GM19239 (cell line): Measurements from ENCODE around the gene OR51B5.
"Not testable (repeated sequence)": the region's sequence is repeated elsewhere in the genome, so short reads cannot be mapped to it uniquely, and the experiment has no call there.

Source experiments
- DNase-seq: peaks from one replicate; pipeline ENCODE4 v3.0.0; 2011; ENCODE audit warnings: low spot score; ENCODE audit not compliant: insufficient read length
- FAIRE-seq: peaks from 2 replicates; lab custom pipeline; 2011; peaks lifted over from hg19 to GRCh38; lab: Jason Lieb, UNC

Gene OR51B5, protein sequence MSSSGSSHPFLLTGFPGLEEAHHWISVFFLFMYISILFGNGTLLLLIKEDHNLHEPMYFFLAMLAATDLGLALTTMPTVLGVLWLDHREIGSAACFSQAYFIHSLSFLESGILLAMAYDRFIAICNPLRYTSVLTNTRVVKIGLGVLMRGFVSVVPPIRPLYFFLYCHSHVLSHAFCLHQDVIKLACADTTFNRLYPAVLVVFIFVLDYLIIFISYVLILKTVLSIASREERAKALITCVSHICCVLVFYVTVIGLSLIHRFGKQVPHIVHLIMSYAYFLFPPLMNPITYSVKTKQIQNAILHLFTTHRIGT

DNA sequence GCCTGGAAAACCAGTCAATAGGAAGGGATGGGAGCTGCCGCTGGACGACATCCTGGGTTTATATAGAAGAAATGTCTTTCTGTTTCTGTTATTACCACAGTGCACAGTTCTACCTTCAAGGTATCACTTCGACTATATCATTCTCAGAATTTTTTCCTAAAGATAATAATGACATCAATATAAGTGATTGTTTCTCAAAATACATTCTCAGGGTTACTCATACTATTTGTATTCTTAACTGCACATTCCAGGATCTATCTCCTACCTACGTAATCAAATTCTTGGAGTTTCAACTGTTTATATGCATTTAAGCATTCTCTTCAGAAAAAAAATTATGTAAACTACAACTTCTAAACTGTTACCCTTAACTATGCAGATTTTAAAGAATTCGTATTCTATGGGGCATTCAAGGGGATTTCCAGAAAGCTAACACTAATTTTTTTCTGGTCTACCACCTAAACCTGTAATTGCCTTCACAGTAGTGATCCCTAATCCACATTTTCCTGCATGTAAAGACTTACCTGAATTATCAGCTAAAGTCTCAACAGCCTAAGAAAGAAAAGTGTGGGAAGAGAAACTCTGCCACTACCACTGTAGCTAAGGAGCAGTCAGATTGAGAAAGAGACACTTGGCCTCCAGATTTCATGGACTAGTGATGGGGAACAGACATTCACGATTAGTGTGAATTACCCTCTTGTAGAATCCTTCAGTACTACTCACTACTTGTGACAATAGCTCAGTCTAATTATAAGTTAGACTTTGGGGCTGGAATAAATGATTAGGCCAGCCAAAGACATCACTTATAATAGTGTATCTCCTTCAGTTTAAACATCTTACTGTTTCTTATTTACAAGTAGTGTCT lies at the start of gene OR51B5:
TSS of gene OR51B5 (minus strand) at position 51 of the 862 bp plus-strand sequence. CDS start at position 51, 0 bp downstream.
- DNase-seq (no peak), FAIRE-seq (peak; percentile 18)

DNA sequence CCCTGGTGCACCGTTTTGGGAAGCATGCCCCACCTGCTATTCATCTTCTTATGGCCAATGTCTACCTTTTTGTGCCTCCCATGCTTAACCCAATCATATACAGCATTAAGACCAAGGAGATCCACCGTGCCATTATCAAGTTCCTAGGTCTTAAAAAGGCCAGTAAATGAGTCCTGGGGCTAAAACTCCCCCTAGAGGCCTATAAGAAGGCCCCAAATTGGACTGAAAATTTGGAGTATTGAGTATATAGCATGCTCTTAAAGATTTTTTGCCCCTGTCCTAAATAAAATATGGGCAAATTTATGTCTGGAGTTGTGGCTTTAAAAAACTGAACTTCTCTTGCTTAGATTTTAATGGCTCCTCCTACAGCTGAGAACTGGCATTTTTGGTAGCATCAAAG lies 46.9 kb upstream of the OR51B5 start:
- FAIRE-seq = no peak
- no peak for DNase-seq

DNA sequence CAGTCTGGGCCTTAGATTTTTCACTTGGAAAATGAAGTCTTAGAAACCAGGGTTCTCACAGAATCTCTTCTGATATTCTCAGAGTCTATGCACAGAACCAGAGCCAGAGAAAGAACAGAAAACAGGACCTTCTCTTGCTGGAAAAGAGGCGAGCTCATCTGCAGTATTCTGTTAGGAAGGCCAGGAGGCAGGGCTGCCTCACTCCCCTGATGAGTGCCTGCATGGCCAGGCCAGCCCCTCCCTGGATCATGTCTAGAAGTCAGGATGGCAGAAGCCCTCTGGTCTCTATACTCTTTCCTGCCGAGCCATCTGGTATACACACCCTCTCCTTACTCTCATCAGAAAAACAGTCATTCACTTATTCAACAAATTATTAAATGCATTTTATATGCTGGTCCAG lies 41.0 kb upstream of the OR51B5 start:
- DNase-seq = no peak
- FAIRE-seq = no peak

DNA sequence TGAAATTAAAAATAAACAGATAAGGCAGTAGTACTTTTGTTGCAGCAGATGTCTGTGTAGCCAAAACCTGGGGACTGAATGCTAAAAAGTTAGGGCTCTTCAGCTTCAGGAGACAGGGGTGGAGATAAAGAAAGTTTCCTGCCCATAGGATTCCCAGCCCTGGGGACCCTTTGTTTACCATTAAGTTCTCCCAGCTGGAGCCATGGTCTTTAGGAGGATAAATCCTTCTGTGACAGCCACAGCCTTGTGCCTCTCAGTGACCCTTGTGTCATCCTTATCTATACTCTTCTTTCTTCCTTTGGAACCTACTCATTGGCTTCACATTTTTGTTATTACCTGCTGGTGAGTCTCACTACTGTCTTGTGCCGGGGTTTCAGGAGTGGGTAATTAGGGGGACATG lies 40.3 kb upstream of the OR51B5 start, which contains the start of gene OR51M1:
TSS of gene OR51M1 (plus strand) at position 237 of the 400 bp plus-strand sequence. CDS start 5,587 bp downstream, outside the sequence.
- FAIRE-seq (no peak), DNase-seq (no peak)

DNA sequence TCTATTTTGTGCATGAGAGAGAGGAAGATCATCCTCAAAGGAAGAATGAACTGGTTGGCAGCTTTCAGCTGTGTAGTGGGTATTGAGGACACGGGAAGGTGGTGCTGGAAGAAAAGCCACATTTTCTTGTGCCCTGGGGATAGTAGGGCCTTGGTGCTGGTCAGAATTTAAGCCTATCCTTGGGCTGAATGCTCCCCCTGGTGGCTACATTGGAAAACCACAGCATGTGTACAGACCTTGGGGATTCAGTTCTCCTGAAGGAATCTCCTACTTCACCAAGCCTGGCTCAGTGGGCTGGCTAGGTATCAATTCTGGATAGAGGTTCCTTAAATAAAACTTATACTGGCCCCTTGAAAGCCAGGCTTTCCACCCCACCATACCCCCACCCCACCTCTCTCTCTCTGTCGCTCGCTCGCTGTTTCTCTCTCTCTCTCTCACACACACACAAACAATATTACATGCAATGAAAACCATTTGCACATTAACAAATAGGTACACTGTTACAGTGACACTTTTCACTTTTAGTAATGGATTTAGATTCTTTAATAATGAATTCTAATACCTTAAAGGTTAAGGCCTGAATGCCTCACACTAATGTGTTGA lies 37.5 kb upstream of the OR51B5 start:
- FAIRE-seq = peak; percentile 86

DNA sequence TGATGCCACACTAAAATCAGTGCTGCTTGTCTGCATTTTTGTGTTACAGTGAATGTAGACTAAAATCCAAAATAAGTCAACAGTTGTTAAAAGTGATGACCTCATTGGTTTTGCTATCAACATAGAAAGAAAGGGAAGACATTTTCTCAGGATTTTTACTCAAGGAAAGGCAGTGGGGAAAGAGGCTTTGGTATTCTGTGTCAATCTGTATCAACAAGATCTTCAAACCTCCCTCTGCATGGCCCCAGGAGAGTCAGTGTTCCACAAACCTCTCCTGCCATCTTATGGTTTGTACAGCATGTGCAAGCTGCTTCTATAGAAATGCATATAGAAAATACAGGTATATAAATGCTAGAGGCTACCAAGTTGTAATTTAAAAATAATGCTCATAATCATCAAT lies 26.5 kb upstream of the OR51B5 start:
- DNase-seq = peak; percentile 27

More for the DNA sequence above, 37.5 kb upstream of the OR51B5 start:
- DNase-seq = peak; percentile 27

DNA sequence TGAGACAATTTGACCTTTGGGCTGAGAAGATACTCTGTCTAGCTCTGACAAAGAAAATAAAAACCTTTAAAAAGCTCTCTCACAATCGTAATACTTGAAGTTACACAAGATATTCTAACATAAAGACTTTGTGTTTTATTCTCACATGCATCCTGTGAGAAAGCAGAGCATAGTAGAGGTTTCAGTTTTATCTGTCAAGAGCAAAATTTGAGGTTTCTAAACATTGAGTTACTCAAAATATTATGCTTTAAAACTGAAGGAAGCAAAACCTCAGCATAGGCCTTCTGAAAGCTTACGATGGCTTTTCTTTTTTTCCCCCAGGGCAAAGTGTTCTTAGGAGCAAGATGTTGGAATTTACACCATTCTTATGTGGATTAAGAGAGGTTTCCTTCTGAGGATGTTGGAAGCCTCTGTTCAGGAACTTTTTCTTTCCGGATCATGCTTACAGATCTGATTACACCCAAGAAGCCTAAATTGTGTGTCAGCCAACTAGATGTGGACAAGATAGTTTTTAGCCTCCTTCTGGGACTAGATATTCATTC lies 25.2 kb upstream of the OR51B5 start:
- peak; percentile 84 for FAIRE-seq

More for the DNA sequence above, 26.5 kb upstream of the OR51B5 start:
- peak; percentile 90 for FAIRE-seq

DNA sequence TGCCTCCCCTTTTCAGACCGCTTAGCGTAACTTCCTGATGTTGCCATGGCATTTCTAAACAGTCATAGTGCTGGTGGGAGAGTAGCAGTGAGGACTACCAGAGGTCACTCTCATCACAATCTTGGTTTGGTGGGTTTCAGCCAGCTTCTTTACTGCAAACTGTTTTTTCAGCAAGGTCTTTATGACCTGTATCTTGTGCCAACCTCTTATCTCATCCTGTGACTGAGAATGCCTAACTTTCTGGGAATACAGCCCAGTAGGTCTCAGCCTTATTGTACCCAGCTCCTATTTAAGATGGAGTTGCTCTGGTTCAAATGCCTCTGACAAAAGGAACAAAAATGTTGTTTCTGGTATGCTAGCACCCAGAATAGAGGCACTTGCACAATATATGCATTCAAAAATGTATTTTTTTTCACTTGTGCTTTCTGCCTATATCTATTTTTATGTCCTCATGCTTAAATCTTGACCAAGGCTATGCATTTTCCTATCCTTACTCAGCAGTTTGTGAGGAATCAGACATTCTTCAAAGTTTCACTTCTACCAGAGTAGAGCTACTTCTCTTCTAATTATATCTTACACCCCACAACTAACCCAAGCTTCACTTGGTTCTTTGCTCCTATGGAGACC lies 24.2 kb upstream of the OR51B5 start:
- DNase-seq (no peak), FAIRE-seq (no peak)

More for the DNA sequence above, 25.2 kb upstream of the OR51B5 start:
- DNase-seq = no peak

DNA sequence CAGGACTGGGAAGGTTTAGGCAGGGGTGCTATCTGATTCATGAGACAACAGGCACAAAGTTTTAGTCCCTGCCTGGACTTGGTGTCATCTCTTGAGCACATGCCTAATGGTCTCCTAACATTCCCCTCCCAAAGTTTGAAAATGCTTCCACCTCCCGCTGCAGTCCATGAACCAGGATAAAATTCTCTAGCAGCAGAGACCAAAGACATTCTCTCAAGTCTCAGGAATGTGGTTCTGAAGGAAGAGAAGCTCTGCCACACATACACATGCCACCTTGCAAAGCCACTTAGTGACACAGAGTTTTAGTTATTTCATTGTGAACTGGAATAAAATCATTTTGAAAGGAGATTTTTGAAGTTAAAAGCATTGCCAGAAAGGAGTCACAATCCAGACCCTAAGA lies 23.5 kb upstream of the OR51B5 start:
- DNase-seq (no peak), FAIRE-seq (peak; percentile 47)

DNA sequence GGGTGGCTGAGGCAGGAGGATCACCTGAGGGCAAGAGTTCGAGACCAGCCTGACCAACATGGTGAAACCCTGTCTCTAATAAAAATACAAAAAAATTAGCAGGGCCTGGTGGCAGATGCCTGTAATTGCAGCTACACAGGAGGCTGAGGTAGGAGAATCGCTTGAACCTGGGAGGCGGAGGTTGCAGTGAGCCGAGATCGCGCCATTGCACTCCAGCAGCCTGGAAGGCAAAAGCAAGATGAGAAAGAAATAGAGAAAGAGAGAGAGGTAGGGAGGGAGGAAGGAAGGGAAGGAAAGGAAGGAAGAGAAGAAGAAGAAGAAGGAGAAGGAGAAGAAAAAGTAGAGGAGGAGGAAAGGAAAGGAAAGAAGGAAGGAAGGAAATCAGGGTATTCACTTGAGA lies 23.0 kb upstream of the OR51B5 start:
- not testable (repeated sequence) for DNase-seq, FAIRE-seq

DNA sequence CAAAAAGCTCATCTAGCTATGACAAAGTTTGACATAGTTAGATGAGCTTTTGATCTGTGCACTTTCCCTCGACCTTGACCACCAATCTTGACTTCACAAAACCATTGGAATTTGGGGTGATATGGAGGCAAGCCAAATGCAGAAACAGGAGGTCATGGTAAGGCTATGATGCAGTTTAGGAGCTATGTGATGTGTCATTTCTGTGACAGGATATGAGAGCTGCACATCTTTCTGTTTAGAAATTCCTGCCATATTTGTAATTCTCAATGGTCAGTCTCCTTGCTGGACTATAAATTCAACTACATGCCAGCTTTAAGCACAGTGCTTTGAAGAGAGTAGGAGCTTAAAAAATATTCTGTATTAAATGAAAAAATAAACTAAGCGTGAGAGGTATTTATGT lies 20.9 kb upstream of the OR51B5 start:
- FAIRE-seq (no peak), DNase-seq (no peak)

DNA sequence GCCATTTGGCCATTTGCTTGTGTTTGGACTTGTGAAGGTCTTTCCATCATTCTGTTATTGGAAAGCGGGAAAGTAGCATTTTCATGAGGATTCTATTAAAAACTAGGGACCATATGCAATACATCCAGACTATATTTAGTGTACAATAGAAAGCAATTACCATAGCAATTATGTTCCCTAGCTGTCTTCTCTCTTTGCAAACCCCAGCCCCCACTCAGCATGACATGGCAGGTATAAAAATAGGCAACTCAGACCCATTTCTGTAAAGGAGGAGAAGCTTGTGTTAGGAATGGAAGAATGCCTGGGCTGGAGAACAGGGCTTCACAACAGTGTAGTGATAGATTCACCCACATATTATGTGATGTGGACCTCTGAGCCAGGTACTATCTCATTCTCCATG lies 20.4 kb upstream of the OR51B5 start:
- FAIRE-seq = no peak
- no peak for DNase-seq

DNA sequence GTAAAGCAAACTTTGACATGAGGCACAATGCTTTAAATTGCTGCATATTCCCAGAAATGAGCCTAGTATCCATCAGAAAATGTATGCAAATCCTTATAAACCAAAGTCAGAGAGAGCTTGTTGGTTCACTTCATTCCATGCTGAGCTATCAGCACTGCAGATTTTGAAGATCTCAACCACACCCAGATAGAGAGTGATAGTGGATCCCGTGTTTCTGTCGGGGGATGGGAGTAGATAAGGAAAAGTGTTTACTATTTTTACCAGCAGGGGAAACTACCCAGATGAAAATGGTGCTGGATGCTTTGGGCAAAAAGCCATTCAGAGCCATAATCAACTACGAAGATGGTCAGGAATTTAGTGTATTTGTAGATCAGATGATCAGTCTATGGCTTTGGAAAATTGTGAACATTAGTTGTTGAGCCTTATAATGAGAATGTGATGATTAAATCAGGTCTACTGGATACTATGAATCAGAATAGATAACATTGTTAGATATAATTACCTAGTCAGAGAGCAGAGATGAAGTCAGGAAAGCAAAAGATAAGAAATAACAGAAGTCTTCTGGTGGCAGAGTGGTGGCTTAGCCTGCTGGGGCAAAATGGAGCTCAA lies 18.8 kb upstream of the OR51B5 start:
- DNase-seq = no peak
- FAIRE-seq = no peak

DNA sequence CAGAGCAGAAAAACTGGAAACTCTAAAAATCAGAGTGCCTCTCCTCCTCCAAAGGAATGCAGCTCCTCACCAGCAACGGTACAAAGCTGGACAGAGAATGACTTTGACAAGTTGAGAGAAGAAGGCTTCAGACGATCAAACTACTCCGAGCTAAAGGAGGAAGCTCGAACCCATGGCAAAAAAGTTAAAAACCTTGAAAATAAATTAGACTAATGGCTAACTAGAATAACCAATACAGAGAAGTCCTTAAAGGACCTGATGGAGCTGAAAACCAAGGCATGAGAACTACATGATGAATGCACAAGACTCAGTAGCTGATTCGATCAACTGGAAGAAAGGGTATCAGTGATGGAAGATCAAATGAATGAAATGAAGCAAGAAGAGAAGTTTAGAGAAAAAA lies 12.7 kb upstream of the OR51B5 start:
- DNase-seq, FAIRE-seq: not testable (repeated sequence)

DNA sequence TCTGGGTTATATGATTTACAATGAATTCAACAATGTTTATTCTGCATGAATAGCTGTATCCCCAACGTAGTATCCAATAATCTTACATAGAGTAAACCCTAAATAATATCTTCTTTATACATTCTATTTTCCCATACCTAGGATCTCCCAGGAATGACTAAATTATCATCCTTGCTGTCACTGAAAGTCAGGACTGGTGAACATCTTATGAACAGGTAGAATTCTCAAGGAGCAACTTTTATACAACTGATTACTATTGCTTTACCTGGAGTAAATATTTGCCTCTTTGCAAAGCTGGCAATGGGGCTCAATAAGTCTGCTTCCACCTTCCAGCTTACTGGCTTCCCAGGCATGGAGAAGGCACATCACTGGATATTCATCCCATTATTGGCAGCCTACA lies 7.9 kb upstream of the OR51B5 start, which contains the start of gene OR51B6:
TSS of gene OR51B6 (plus strand) at position 301 of the 400 bp plus-strand sequence. CDS start at position 301, 0 bp downstream.
- FAIRE-seq (no peak), DNase-seq (no peak)

DNA sequence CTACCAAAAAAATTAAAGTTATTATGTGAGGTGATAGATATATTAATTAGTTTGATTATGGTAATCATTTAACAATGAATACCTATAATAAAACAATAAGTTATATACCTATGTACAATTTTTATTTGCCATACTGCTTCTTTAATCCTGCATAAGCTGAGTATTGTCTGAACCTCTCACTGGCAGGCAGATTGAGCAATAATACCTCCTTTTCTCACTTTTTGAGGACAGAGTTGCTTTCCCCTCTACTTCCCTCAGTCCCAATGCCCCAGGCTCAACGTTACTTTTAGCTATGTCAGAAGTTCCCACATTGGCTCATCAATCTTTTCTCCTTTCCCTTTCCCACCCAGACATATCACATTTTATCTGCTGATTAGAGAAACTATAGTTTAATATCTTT lies 6.2 kb upstream of the OR51B5 start:
- DNase-seq (no peak), FAIRE-seq (no peak)

DNA sequence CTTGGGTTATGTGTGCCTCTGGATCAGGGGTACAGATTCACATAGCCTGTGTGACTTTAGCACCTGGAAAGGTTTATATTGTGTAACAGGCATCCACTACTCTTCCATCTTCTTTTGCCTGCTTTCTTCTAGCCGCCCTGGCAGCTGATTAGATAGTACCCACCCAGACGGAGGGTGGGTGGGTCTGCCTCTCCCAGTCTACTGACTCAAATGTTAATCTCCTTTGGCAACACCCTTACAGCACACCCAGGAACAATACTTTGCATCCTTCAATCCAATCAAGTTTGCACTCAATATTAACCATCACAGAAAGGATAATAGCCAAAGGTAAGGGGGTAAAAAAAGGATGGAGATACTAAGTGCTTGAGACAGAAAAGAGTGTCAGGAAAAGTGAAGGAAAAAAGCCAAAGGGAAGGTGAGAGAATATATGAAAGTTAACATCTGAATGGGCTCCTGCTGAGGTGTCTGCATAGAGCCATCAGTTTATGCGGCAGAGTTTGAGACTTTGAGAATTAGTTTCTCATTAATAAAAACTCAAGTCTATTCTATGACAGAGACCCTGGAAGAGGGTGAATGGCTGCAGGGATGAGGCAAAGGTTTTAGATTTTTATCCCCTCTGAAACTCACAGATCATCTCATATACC lies 5.3 kb upstream of the OR51B5 start:
- no peak for FAIRE-seq
- no peak for DNase-seq

DNA sequence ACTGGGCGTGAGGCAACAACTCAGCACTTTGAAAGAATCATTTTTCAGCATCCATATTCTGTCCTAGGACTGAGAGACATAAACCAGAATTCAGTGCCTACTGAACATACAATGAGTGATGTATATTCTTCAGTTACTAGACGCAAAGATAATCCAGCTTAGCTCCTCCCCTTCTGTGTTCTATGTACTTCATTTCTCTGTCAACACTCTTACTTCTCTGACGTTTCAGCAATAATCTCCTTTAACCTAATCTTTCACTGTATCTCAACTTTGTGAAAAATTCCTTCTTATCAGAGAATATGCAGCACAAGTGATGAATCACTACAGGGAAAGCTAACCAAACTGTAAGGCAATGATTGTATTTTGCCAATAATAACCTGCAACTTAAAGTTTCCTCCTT lies 2.5 kb upstream of the OR51B5 start:
- DNase-seq (no peak), FAIRE-seq (no peak)

DNA sequence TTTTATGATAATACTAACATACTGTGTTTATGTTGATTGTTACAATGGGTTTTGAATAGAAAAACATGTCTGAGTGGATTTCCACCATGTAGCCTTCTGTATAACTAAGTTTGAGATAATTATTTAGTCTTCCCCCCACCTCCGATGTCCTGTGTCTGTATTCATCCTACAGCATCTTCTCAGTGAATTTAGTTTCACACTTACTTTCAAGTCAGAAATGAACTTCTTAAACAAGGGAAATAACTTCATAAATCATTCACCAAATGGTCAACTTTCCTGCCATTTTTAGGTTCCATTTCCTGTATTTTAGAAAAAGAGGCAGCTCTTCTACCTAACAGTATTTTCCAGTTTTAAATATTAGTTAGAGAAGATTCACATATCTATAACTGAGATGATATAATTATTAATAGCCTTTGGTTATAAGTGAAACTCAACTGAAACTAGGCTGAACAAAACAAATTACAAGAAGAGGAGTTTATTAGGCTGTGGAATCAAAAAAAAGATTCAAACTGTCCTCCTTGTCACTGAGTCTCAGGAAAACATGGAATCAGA lies 3.5 kb downstream of the OR51B5 start:
- peak; percentile 73 for FAIRE-seq

More for the DNA sequence above, 3.5 kb downstream of the OR51B5 start:
- peak; percentile 2 for DNase-seq
